Measurements from ENCODE around the gene SYPL1. TPM values are rescaled to one million over a fixed set of nuclear protein-coding genes. Genes with fewer than 3 reads are reported as not detected.

SYPL1 gene
- total and polyA plus RNA-seq, 4 donors = 40.4 to 53.6 (median 45.0) TPM

DNA sequence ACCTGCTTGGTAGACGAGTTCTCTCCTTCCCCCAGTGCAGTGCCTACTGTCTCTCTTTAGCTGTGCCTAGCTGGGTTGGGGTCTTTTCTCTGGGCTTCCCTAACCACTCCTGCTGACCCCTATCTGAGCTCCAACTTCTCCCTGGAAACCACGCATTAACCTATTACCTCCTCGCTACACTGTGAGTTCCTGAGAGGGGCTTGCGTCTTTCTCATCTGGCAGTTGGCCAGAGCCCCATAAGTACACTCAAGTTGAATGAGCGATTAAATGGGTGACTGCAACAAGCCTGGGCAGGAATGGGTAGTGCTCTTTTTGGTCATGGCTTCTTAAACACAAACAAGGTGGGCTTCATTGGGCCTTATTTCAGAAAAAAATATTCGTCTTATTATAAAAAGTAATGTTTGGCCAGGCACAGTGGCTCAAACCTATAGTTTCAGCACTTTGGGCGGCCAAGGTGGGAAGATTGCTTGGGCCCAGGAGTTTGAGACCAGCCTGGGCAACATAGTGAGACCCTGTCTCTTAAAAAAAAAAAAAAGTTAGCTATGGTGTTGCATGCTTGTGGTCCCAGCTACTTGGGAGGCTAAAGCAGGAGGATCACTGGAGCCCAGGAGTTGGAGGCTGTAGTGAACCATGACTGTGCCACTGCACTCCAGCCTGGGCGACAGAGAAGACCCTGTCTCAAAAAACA is 41.4 kb downstream of the SYPL1 start:
- H3K4me1 ChIP-seq (ENCODE audit: control insufficient read depth, insufficient read depth, low read length) = peaks cover 6% of the 10 kb centered on the region
- no peaks in the 10 kb centered on the region for H3K36me3 ChIP-seq (ENCODE audit: control insufficient read depth, insufficient read depth, low read length)
- no peak overlapping the region for H3K4me3 ChIP-seq (ENCODE audit: low read depth, low read length)
- peak in 1 of 6 donors; percentile 16 for DNase-seq (ENCODE audit: low read depth in 4 of 6, low spot score in 6 of 6)
- 77% methylated on average over 6 of the region's 8 CpGs for WGBS (ENCODE audit: insufficient coverage)
- no peaks in the 10 kb centered on the region for H3K27me3 ChIP-seq (ENCODE audit: control insufficient read depth, insufficient read depth, low read length)
- H3K27ac ChIP-seq (ENCODE audit: low read depth, low read length) = no peak overlapping the region
- H3K9me3 ChIP-seq (ENCODE audit: control insufficient read depth, insufficient read depth, low read length) = no peaks in the 10 kb centered on the region

DNA sequence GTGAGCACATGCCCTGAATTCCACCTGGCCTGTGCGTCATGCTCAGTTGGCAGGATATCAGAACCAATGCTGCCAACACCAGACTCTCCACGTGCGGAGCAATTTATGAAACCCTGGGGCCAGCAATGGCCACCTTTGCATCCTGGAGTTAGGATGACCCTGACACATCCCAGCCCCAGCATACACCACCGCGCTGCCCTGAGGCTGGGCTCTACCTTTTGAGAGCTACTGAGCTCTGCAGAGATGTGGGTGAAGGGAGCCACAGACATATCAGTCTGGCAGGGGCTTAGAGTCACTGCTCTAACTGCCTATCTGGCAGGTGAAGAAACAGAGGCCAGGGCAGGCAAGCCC is 41.9 kb downstream of the SYPL1 start:
- Histone ChIP-seq H3K36me3 (ENCODE audit: control insufficient read depth, insufficient read depth, low read length) (no peaks in the 10 kb centered on the region), H3K4me3 (ENCODE audit: low read depth, low read length) (no peak overlapping the region), H3K9me3 (ENCODE audit: control insufficient read depth, insufficient read depth, low read length) (no peaks in the 10 kb centered on the region), H3K4me1 (ENCODE audit: control insufficient read depth, insufficient read depth, low read length) (peaks cover 11% of the 10 kb centered on the region), H3K27ac (ENCODE audit: low read depth, low read length) (no peak overlapping the region), H3K27me3 (ENCODE audit: control insufficient read depth, insufficient read depth, low read length) (peaks cover 4% of the 10 kb centered on the region)
- WGBS (ENCODE audit: insufficient coverage) = 66% methylated on average over 5 of the region's 5 CpGs
- no peak for DNase-seq (ENCODE audit: low read depth in 4 of 6, low spot score in 6 of 6)

DNA sequence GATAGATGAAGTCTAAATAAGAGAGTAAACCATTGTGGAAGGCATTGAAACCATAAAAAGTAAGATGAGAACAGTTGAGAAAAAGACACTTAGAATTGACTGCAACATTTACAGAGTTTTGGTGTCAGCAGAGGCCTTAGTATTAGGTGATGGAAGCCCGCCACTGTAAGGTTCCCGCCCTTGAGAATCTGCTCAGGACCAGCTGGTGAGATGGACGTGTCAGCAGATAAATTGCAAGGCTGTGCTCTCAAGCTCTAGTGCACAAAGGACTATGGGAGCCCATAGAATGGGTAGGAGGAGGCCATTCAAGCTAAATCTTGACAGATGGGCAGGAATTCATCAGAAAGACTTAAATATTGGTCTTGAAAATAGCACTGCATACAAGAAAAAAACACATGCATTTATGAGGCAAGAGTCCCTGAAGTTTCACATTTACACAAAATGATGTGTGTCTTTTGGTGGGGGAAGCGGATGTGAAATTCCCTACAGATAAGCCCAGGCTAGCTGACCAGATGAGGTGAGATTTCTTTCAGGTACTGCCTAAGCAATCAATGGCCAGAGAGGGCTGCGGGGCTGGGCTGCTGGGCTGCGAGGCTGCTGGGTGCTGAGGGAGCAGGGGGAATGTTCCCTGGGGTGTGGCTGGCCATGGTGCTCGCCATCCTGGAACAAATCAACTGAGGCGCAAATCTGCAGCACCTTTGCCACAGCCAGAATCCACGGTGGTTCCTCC is 42.5 kb downstream of the SYPL1 start:
- no peaks in the 10 kb centered on the region for H3K36me3 ChIP-seq (ENCODE audit: control insufficient read depth, insufficient read depth, low read length)
- H3K27me3 ChIP-seq (ENCODE audit: control insufficient read depth, insufficient read depth, low read length) = peaks cover 4% of the 10 kb centered on the region
- 77% methylated on average over 9 of the region's 9 CpGs for WGBS (ENCODE audit: insufficient coverage)
- H3K4me1 ChIP-seq (ENCODE audit: control insufficient read depth, insufficient read depth, low read length) = peaks cover 16% of the 10 kb centered on the region
- no peak for DNase-seq (ENCODE audit: low read depth in 4 of 6, low spot score in 6 of 6)
- no peak overlapping the region for H3K4me3 ChIP-seq (ENCODE audit: low read depth, low read length)
- no peaks in the 10 kb centered on the region for H3K9me3 ChIP-seq (ENCODE audit: control insufficient read depth, insufficient read depth, low read length)
- no peak overlapping the region for H3K27ac ChIP-seq (ENCODE audit: low read depth, low read length)

DNA sequence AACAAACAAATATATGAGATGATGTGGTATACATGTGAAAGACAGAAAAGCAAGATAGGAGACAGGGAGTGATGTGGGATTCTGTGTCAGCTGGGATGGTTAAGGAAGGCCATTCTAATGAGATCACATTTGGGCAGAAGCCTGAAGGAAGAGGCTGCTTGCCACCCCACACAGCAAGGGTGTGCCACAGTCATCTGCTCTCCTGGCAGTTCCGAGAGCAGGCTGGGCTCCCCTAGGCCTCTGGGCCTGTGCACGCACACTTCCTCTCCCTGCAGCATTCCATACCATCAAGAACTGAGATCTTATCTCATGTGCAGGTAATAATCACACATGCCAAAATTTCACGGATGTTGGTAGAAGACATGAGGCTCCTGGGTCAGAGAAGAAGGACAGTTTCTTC is 43.1 kb downstream of the SYPL1 start:
- Histone ChIP-seq H3K27me3 (ENCODE audit: control insufficient read depth, insufficient read depth, low read length) (peaks cover 4% of the 10 kb centered on the region), H3K27ac (ENCODE audit: low read depth, low read length) (no peak overlapping the region), H3K4me3 (ENCODE audit: low read depth, low read length) (no peak overlapping the region), H3K4me1 (ENCODE audit: control insufficient read depth, insufficient read depth, low read length) (peaks cover 23% of the 10 kb centered on the region), H3K9me3 (ENCODE audit: control insufficient read depth, insufficient read depth, low read length) (no peaks in the 10 kb centered on the region), H3K36me3 (ENCODE audit: control insufficient read depth, insufficient read depth, low read length) (no peaks in the 10 kb centered on the region)
- 90% methylated on average over 2 of the region's 3 CpGs for WGBS (ENCODE audit: insufficient coverage)
- no peak for DNase-seq (ENCODE audit: low read depth in 4 of 6, low spot score in 6 of 6)

DNA sequence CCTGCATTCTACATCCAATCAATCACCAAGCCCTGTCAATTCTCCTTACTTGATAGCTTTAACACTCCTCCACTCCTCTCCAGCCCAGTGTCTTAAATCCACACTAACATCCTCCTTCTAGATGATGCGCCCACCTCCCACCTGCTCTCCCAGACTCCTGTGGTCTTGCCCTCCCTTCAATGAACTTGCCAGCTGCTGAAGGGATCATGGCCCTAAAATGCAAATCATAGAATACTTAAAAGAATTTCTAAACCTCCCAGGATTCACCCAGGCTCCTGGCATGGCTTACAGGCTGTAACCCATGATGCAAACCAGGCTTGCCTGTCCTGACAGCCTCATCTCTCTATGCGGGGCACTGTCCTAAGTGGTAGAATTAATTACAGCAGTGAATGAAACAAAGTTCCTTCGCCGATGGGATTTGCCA is 43.6 kb downstream of the SYPL1 start:
- H3K27me3 ChIP-seq (ENCODE audit: control insufficient read depth, insufficient read depth, low read length) = peaks cover 4% of the 10 kb centered on the region
- H3K36me3 ChIP-seq (ENCODE audit: control insufficient read depth, insufficient read depth, low read length) = no peaks in the 10 kb centered on the region
- H3K9me3 ChIP-seq (ENCODE audit: control insufficient read depth, insufficient read depth, low read length) = no peaks in the 10 kb centered on the region
- DNase-seq (ENCODE audit: low read depth in 4 of 6, low spot score in 6 of 6) = no peak
- no peak overlapping the region for H3K4me3 ChIP-seq (ENCODE audit: low read depth, low read length)
- peaks cover 23% of the 10 kb centered on the region for H3K4me1 ChIP-seq (ENCODE audit: control insufficient read depth, insufficient read depth, low read length)
- WGBS (ENCODE audit: insufficient coverage) = 83% methylated on average over 2 of the region's 4 CpGs
- no peak overlapping the region for H3K27ac ChIP-seq (ENCODE audit: low read depth, low read length)

DNA sequence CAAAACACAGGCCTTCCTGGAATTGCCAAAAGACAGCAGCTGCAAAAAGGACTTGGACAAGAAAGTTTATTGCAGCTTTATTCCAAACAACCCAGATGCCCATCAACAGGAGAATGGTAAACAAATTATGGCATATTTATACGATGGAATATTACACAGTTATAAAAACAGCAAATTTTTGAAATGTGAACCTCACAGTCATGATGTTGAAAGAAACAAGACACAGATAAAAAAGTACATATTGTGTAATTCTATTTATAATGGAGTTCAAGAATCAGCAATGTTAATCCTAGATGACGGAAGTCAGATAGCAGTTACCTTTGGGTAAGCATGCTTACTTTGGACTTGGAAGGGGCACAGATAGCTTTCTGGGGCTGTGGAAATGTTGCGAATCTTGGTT is 44.4 kb downstream of the SYPL1 start:
- no peaks in the 10 kb centered on the region for H3K36me3 ChIP-seq (ENCODE audit: control insufficient read depth, insufficient read depth, low read length)
- no peak overlapping the region for H3K4me3 ChIP-seq (ENCODE audit: low read depth, low read length)
- H3K27ac ChIP-seq (ENCODE audit: low read depth, low read length) = no peak overlapping the region
- H3K27me3 ChIP-seq (ENCODE audit: control insufficient read depth, insufficient read depth, low read length) = peaks cover 4% of the 10 kb centered on the region
- 100% methylated on average over 1 of the region's 3 CpGs for WGBS (ENCODE audit: insufficient coverage)
- H3K9me3 ChIP-seq (ENCODE audit: control insufficient read depth, insufficient read depth, low read length) = no peaks in the 10 kb centered on the region
- no peak for DNase-seq (ENCODE audit: low read depth in 4 of 6, low spot score in 6 of 6)
- H3K4me1 ChIP-seq (ENCODE audit: control insufficient read depth, insufficient read depth, low read length) = peaks cover 23% of the 10 kb centered on the region

DNA sequence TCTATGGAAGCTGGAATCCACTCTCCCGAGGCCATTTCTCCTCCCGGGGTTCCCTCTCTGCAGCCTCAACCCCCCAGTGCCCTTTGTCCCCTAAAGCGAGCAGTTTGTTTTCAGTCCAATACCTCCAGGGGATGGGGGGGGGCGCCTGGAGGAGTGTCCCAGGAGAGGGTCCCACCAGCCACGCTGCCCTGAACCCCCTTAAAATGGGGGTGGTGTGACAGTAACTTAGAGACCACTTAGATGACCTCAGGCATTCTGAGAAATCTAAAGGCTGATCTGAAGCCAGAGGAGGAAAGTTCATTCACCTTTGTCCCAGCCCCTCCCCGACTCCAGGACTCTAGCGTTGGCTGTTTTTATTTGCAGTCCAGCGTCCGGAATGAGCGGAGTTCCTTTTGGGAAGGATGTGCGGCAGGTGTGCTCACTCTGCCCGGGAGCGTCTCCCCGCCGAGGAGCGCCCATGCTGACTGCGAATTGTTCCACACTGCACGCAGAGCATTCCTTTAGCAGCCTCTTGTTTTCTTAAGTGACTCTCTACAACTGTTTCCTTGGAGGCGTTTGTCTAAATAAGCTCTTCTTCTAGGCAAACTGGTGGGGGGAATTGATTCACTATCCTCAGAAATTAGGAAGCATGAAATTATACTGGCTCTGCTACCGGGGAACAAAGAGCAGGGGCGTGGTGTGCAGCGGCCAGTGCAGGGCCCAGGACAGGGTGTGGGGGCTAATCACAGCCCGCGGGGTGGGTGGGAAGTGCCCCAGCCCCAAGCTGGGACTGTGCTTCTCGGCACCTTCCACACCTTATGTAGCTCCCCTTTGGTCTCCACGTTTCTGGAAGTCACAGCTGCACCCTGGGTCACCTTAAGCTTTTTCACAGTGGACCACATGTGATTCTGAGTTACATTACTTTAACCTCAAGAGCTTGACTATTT is 46.3 kb downstream of the SYPL1 start:
- peak in 2 of 6 donors; percentile 63 to 64 for DNase-seq (ENCODE audit: low read depth in 4 of 6, low spot score in 6 of 6)
- Histone ChIP-seq H3K27me3 (ENCODE audit: control insufficient read depth, insufficient read depth, low read length) (peaks cover 4% of the 10 kb centered on the region), H3K4me1 (ENCODE audit: control insufficient read depth, insufficient read depth, low read length) (peaks cover 23% of the 10 kb centered on the region), H3K9me3 (ENCODE audit: control insufficient read depth, insufficient read depth, low read length) (peaks cover 1% of the 10 kb centered on the region), H3K27ac (ENCODE audit: low read depth, low read length) (peak overlapping the region; percentile 79), H3K36me3 (ENCODE audit: control insufficient read depth, insufficient read depth, low read length) (no peaks in the 10 kb centered on the region), H3K4me3 (ENCODE audit: low read depth, low read length) (peak overlapping the region; percentile 9)
- 7% methylated on average over 20 of the region's 26 CpGs for WGBS (ENCODE audit: insufficient coverage)

DNA sequence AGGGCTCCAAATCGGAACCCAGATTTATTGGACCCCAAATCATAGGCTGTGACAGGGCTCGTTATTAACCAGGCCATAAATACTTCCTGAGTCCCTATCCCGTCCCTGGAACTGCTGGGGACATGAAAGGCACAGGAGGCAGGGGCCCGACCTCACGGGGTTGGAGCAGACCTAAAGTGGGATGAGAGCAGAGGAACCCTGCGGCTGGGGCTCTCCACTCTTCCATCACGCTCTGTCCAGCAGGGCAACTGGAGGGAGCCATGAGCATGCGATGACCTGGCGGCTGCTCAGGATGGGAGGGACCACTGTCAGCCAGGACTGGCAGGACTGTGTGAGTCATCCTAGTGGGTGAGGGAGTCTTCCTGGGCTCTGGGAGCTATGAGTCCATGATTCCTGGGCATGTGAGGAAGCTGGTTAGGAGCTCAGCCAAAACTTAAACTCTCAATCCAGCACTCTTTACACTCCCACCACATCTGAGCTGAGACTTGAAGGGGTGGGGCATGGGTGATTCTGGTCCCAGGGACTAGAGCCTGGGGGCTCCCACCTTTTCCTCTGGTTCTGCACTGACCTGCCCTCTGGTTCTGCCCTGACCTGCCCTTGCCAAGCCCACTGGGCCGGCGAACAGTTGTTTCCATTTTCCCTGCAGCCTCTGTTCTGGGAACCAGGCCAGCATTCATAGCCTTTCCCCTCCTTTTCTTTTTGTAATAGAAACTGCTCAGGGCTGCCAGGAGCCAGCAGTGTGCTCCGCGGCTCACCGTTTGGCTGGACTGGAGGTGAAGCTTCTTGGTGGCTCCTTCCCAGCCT is 47.1 kb downstream of the SYPL1 start:
- Histone ChIP-seq H3K9me3 (ENCODE audit: control insufficient read depth, insufficient read depth, low read length) (peaks cover 5% of the 10 kb centered on the region), H3K4me1 (ENCODE audit: control insufficient read depth, insufficient read depth, low read length) (peaks cover 23% of the 10 kb centered on the region), H3K27me3 (ENCODE audit: control insufficient read depth, insufficient read depth, low read length) (peaks cover 7% of the 10 kb centered on the region), H3K36me3 (ENCODE audit: control insufficient read depth, insufficient read depth, low read length) (no peaks in the 10 kb centered on the region), H3K27ac (ENCODE audit: low read depth, low read length) (peak overlapping the region; percentile 79), H3K4me3 (ENCODE audit: low read depth, low read length) (peak overlapping the region; percentile 9)
- peak; percentile 54 to 93 (median 64) for DNase-seq (ENCODE audit: low read depth in 4 of 6, low spot score in 6 of 6)
- 23% methylated on average over 14 of the region's 14 CpGs for WGBS (ENCODE audit: insufficient coverage)

DNA sequence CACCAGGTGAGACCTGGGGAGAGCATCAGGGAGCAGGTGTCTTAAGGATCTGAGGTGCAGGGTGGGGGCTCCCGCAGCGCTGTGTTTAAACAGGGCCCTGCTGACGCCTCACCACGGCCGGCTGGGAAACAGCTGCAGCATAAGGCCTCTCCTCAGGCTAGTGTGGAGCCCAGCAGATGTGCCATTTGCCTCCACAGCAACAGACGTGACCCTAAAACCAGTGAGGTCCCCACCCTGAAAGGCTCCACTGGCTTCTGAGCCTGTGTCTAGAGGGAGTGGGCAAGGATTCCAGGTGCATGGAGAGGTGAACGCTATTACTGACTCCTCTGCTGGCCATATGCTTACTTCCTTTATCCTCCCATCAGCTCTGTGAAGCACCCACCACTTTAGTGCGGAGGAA is 47.8 kb downstream of the SYPL1 start:
- 70% methylated on average over 6 of the region's 8 CpGs for WGBS (ENCODE audit: insufficient coverage)
- peaks cover 7% of the 10 kb centered on the region for H3K27me3 ChIP-seq (ENCODE audit: control insufficient read depth, insufficient read depth, low read length)
- no peak overlapping the region for H3K4me3 ChIP-seq (ENCODE audit: low read depth, low read length)
- peak overlapping the region; percentile 79 for H3K27ac ChIP-seq (ENCODE audit: low read depth, low read length)
- DNase-seq (ENCODE audit: low read depth in 4 of 6, low spot score in 6 of 6) = no peak
- H3K9me3 ChIP-seq (ENCODE audit: control insufficient read depth, insufficient read depth, low read length) = peaks cover 5% of the 10 kb centered on the region
- H3K4me1 ChIP-seq (ENCODE audit: control insufficient read depth, insufficient read depth, low read length) = peaks cover 23% of the 10 kb centered on the region
- H3K36me3 ChIP-seq (ENCODE audit: control insufficient read depth, insufficient read depth, low read length) = no peaks in the 10 kb centered on the region
